GM19395 (cell line): ENCODE measurements around the gene LHX3.

Experiments used
- ATAC-seq: cut with Tn5 transposase; IDR thresholded peaks from one replicate; pipeline ENCODE4 v1.9.1; 2021; ENCODE audit warnings: mild to moderate bottlenecking, moderate library complexity; ENCODE audit not compliant: unreplicated experiment

The LHX3 gene

GRCh38 chr9:136209786-136210185, 4.9 kb upstream of the LHX3 start:
- no peak for ATAC-seq

- no peak for ATAC-seq
Observed at GRCh38 chr9:136209232-136209631, 4.3 kb upstream of the LHX3 start.

- no peak for ATAC-seq
Observed at GRCh38 chr9:136208675-136209074, 3.7 kb upstream of the LHX3 start.

GRCh38 chr9:136207616-136208015, 2.7 kb upstream of the LHX3 start:
- ATAC-seq = no peak

- no peak for ATAC-seq
Observed at GRCh38 chr9:136206602-136207275, 1.8 kb upstream of the LHX3 start.

GRCh38 chr9:136205707-136205992, 722 bp upstream of the LHX3 start:
- no peak for ATAC-seq

GRCh38 chr9:136204145-136204805, 653 bp downstream of the LHX3 start:
- ATAC-seq = no peak

- no peak for ATAC-seq
Observed at GRCh38 chr9:136203408-136204144, 1.4 kb downstream of the LHX3 start.

- no peak for ATAC-seq
Observed at GRCh38 chr9:136202454-136203407, 2.2 kb downstream of the LHX3 start.

GRCh38 chr9:136201609-136202453, 3.1 kb downstream of the LHX3 start:
- ATAC-seq = no peak

- no peak for ATAC-seq
Observed at GRCh38 chr9:136201174-136201573, 3.8 kb downstream of the LHX3 start.

GRCh38 chr9:136200424-136200823, 4.5 kb downstream of the LHX3 start:
- ATAC-seq = no peak

GRCh38 chr9:136199391-136200288, 5.3 kb downstream of the LHX3 start:
- ATAC-seq = no peak

- ATAC-seq = no peak
Observed at GRCh38 chr9:136198605-136199083, 6.3 kb downstream of the LHX3 start.

GRCh38 chr9:136197930-136198604, 6.9 kb downstream of the LHX3 start:
- ATAC-seq = no peak

- ATAC-seq = no peak
Observed at GRCh38 chr9:136197084-136197875, 7.6 kb downstream of the LHX3 start.

GRCh38 chr9:136196404-136197083, 8.4 kb downstream of the LHX3 start:
- no peak for ATAC-seq
